ENCODE measurements around the gene FANCC.

- TF ChIP-seq CTCF (IDR thresholded peaks at IDR 0.05), result no peak
- no peak for TF ChIP-seq POLR2A (IDR thresholded peaks at IDR 0.05)
These were observed 51.5 kb downstream of the FANCC start for GRCh38 chr9:95265960-95266359.

Measured in body of pancreas (tissue), 4 donors.